HepG2 (cell line): ENCODE data around the gene PPP1R7. TPM values are rescaled to one million over a fixed set of nuclear protein-coding genes. Genes with fewer than 3 reads are reported as not detected.

Experiments
- ATAD3A ChIP-seq: sonication (generic); formaldehyde crosslinking; IDR thresholded peaks from 2 replicates; pipeline ENCODE4 v1.4.0; 2020; ENCODE audit warnings: missing genetic modification reagents
- ERF ChIP-seq: IDR thresholded peaks from 2 replicates; pipeline ENCODE4 v1.6.1; 2018; ENCODE audit warnings: missing biosample characterization, missing genetic modification reagents
- MTA1 ChIP-seq: sonication (generic); formaldehyde crosslinking; IDR thresholded peaks from 2 replicates; pipeline ENCODE4 v1.4.0; 2020; ENCODE audit warnings: missing genetic modification reagents, mild to moderate bottlenecking, borderline replicate concordance
- SP2 ChIP-seq: sonication (generic); formaldehyde crosslinking; IDR thresholded peaks from 2 replicates; pipeline ENCODE4 v1.5.1; 2020; ENCODE audit warnings: mild to moderate bottlenecking, missing genetic modification reagents
- THYN1 ChIP-seq: sonication (generic); formaldehyde crosslinking; IDR thresholded peaks from 2 replicates; pipeline ENCODE4 v1.8.1; 2023; ENCODE audit warnings: low read depth, mild to moderate bottlenecking, moderate library complexity, missing genetic modification reagents, borderline replicate concordance
- ZNF142 ChIP-seq: sonication (generic); formaldehyde crosslinking; IDR thresholded peaks from 2 replicates; pipeline ENCODE4 v1.4.0; 2020; ENCODE audit warnings: missing genetic modification reagents
- ZNF143 ChIP-seq: sonication (generic); formaldehyde crosslinking; IDR thresholded peaks from 2 replicates; pipeline ENCODE4 v1.4.0; 2020; ENCODE audit warnings: missing genetic modification reagents
- ZNF224 ChIP-seq: sonication (generic); formaldehyde crosslinking; IDR thresholded peaks from 2 replicates; pipeline ENCODE4 v1.5.0; 2020; ENCODE audit warnings: mild to moderate bottlenecking, missing genetic modification reagents
- ZNF350 ChIP-seq: sonication (generic); formaldehyde crosslinking; IDR thresholded peaks from 2 replicates; pipeline ENCODE4 v1.4.0; 2020; ENCODE audit warnings: mild to moderate bottlenecking, low read depth, missing genetic modification reagents, borderline replicate concordance
- ZNF879 ChIP-seq: sonication (generic); formaldehyde crosslinking; IDR thresholded peaks from 2 replicates; pipeline ENCODE4 v1.8.1; 2023; ENCODE audit warnings: missing genetic modification reagents
- ZSCAN29 ChIP-seq: sonication (generic); formaldehyde crosslinking; conservative IDR thresholded peaks from 2 replicates; pipeline ENCODE4 v1.4.0; 2020; ENCODE audit warnings: mild to moderate bottlenecking, missing genetic modification reagents
- ZXDC ChIP-seq: sonication (generic); formaldehyde crosslinking; IDR thresholded peaks from 2 replicates; pipeline ENCODE4 v1.5.0; 2020; ENCODE audit warnings: mild to moderate bottlenecking, missing genetic modification reagents
- polyA plus RNA-seq, 8 experiments: library from polyadenylated mRNA; depleted of rRNA in 3 of 8; stranded (reverse) in 7 of 8; unstranded in 1 of 8; fragments of >200 nt; fragmentation: Illumina TruSeq in 4 of 8; extraction: Trizol in 4 of 8; gene quantifications; 2 replicates each; pipeline versions ENCODE4 v1.2.1 to v1.2.3, GENCODE V29; 2011 to 2016; ENCODE audit warnings: low read depth in 4 of 8, missing spikeins in 1 of 8, mixed read lengths in 1 of 8; ENCODE audit not compliant: insufficient read depth in 1 of 8
- total RNA-seq, 5 experiments: library from RNA; depleted of rRNA; stranded (reverse); fragments of >200 nt; fragmentation: Illumina TruSeq; extraction: Trizol; gene quantifications; 2 replicates each; pipeline ENCODE4 v1.2.3, GENCODE V29; 2016; ENCODE audit warnings: low read depth in 1 of 5
- TF ChIP-seq, protein P1 (sequence below): sonication (generic); formaldehyde crosslinking; IDR thresholded peaks from 2 replicates; pipeline ENCODE4 v1.4.0; 2020; ENCODE audit warnings: missing genetic modification reagents
- TF ChIP-seq, protein P2 (sequence below): IDR thresholded peaks from 2 replicates; pipeline ENCODE4 v1.6.1; 2016; ENCODE audit warnings: mild to moderate bottlenecking, missing biosample characterization, missing genetic modification reagents
- TF ChIP-seq, protein P3 (sequence below): sonication (generic); formaldehyde crosslinking; IDR thresholded peaks from 2 replicates; pipeline ENCODE4 v1.4.0; 2020; ENCODE audit warnings: missing genetic modification reagents, mild to moderate bottlenecking, borderline replicate concordance
- TF ChIP-seq, protein P4 (sequence below): sonication (generic); formaldehyde crosslinking; IDR thresholded peaks from 2 replicates; pipeline ENCODE4 v1.4.0; 2020; ENCODE audit warnings: missing genetic modification reagents

The PPP1R7 gene
- total and polyA plus RNA-seq, 2 of the 13 experiments (the other 11 are each of a cell fraction or from before 2014, with no cell fraction given) = 33.3 to 67.9 TPM

- TF ChIP-seq ZNF142 (CRISPR knock-in tag) (0 out of 2 replicates have a peak, but pooled peaks have one; percentile 14), ZSCAN29 (CRISPR knock-in tag) (peak; percentile 2; the same call in 1 of the 2 replicates), SP2 (peak; percentile 53), ZNF879 (CRISPR knock-in tag) (no peak), MTA1 (CRISPR knock-in tag) (no peak; the same call in 1 of the 2 replicates), ERF (0 out of 2 replicates have a peak, but pooled peaks have one; percentile 8), ZNF143 (no peak), ZNF350 (CRISPR knock-in tag) (0 out of 2 replicates have a peak, but pooled peaks have one; percentile 70), ATAD3A (CRISPR knock-in tag) (0 out of 2 replicates have a peak, but pooled peaks have one; percentile 3), ZNF224 (CRISPR knock-in tag) (0 out of 2 replicates have a peak, but pooled peaks have one; percentile 47), THYN1 (no peak), ZXDC (CRISPR knock-in tag) (no peak)
- TF ChIP-seq, protein P1, sequence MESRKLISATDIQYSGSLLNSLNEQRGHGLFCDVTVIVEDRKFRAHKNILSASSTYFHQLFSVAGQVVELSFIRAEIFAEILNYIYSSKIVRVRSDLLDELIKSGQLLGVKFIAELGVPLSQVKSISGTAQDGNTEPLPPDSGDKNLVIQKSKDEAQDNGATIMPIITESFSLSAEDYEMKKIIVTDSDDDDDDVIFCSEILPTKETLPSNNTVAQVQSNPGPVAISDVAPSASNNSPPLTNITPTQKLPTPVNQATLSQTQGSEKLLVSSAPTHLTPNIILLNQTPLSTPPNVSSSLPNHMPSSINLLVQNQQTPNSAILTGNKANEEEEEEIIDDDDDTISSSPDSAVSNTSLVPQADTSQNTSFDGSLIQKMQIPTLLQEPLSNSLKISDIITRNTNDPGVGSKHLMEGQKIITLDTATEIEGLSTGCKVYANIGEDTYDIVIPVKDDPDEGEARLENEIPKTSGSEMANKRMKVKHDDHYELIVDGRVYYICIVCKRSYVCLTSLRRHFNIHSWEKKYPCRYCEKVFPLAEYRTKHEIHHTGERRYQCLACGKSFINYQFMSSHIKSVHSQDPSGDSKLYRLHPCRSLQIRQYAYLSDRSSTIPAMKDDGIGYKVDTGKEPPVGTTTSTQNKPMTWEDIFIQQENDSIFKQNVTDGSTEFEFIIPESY (CRISPR knock-in tag) = no peak
- TF ChIP-seq, protein P2, sequence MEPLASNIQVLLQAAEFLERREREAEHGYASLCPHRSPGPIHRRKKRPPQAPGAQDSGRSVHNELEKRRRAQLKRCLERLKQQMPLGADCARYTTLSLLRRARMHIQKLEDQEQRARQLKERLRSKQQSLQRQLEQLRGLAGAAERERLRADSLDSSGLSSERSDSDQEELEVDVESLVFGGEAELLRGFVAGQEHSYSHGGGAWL (CRISPR knock-in tag) = peak; percentile 15; the same call in 1 of the 2 replicates
- TF ChIP-seq, protein P3, sequence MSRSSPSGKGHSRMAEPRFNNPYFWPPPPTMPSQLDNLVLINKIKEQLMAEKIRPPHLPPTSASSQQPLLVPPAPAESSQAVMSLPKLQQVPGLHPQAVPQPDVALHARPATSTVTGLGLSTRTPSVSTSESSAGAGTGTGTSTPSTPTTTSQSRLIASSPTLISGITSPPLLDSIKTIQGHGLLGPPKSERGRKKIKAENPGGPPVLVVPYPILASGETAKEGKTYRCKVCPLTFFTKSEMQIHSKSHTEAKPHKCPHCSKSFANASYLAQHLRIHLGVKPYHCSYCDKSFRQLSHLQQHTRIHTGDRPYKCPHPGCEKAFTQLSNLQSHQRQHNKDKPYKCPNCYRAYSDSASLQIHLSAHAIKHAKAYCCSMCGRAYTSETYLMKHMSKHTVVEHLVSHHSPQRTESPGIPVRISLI (CRISPR knock-in tag) = 0 out of 2 replicates have a peak, but pooled peaks have one; percentile 22
- TF ChIP-seq, protein P4, sequence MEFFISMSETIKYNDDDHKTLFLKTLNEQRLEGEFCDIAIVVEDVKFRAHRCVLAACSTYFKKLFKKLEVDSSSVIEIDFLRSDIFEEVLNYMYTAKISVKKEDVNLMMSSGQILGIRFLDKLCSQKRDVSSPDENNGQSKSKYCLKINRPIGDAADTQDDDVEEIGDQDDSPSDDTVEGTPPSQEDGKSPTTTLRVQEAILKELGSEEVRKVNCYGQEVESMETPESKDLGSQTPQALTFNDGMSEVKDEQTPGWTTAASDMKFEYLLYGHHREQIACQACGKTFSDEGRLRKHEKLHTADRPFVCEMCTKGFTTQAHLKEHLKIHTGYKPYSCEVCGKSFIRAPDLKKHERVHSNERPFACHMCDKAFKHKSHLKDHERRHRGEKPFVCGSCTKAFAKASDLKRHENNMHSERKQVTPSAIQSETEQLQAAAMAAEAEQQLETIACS (CRISPR knock-in tag) = no peak
- TF ChIP-seq, all 625 proteins: peak for 43
Measured at GRCh38 chr2:241149675-241149924, 667 bp upstream of the PPP1R7 start (continued).
